Colonic mucosa (tissue), 4 donors: ENCODE results near the gene LMF2. TPM values are rescaled to one million over a fixed set of nuclear protein-coding genes. Genes with fewer than 3 reads are reported as not detected.
A peak's percentile ranks its signal among the peaks of the same experiment; 100 is the strongest.

Source experiments
- DNase-seq: peaks from one replicate; pipeline ENCODE4 v3.0.0-alpha.2; 2020
- H3K27ac ChIP-seq: fragments of 200-600 bp; one replicate; pipeline ENCODE4 v1.8.0; 2021
- H3K27me3 ChIP-seq: fragments of 200-600 bp; one replicate; pipeline ENCODE4 v1.8.0; 2021
- H3K36me3 ChIP-seq: fragments of 200-600 bp; one replicate; pipeline ENCODE4 v1.8.0; 2021
- H3K4me1 ChIP-seq: fragments of 200-600 bp; one replicate; pipeline ENCODE4 v1.8.0; 2021; ENCODE audit warnings: mild to moderate bottlenecking
- H3K4me3 ChIP-seq: fragments of 200-600 bp; one replicate; pipeline ENCODE4 v1.8.0; 2021
- H3K9ac ChIP-seq, 2 donors: one replicate each; pipeline ENCODE4 v1.7.0; 2013; ENCODE audit warnings: control low read depth in 2 of 2, low read depth in 2 of 2, low read length in 2 of 2
- H3K9me3 ChIP-seq: fragments of 200-600 bp; one replicate; pipeline ENCODE4 v1.8.0; 2021
- intact Hi-C: fragments of 100-400 bp; cut with DNase I; formaldehyde crosslinking; loops from one replicate; pipeline ENCODE4 v1.14.1; 2022
- total RNA-seq, 2 donors: library from RNA; stranded (reverse); fragmentation: NEBNext Ultra II Directional in 1 of 2; extraction: Animal tissue kit (Norgen Biotek cat#: 25700) in 1 of 2; gene quantifications; one replicate each; pipeline ENCODE4 v1.2.1, GENCODE V29; 2021
- TF ChIP-seq, protein P1 (sequence below): fragments of 200-600 bp; IDR thresholded peaks from one replicate; pipeline ENCODE4 v1.8.0; 2022; ENCODE audit warnings: antibody characterized with exemption, mild to moderate bottlenecking
- donor health status: healthy.
- donor health status: DM: no; HTN: no; CAD: no.
- donor health status: DM: no; HTN: no; CAD: no.

LMF2 gene, protein sequence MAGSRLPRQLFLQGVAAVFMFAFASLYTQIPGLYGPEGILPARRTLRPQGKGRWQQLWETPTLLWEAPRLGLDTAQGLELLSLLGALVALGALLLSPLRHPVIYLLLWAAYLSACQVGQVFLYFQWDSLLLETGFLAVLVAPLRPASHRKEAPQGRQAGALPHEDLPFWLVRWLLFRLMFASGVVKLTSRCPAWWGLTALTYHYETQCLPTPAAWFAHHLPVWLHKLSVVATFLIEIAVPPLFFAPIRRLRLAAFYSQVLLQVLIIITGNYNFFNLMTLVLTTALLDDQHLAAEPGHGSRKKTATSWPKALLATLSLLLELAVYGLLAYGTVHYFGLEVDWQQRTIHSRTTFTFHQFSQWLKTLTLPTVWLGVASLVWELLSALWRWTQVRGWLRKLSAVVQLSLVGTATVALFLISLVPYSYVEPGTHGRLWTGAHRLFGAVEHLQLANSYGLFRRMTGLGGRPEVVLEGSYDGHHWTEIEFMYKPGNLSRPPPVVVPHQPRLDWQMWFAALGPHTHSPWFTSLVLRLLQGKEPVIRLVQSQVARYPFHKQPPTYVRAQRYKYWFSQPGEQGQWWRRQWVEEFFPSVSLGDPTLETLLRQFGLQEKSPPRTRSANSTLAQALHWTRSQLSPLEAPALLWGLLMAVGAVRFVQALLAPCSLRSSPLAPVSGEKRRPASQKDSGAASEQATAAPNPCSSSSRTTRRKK
- total RNA-seq = 10 to 100 TPM; 51.1 to 60.0 TPM

GRCh38 chr22:50507421-50507990 lies at the start of gene LMF2:
Gene LMF2, minus strand, starts transcription at chr22:50507702. Its CDS starts 27 bp downstream, at chr22:50507675.
- Histone ChIP-seq H3K9me3 (no peaks in the 10 kb centered on the region), H3K4me3 (peak within 1 kb of the TSS; percentile 74), H3K4me1 (peaks cover 16% of the 10 kb centered on the region), H3K27ac (peak within 1 kb of the TSS; percentile 72), H3K36me3 (peaks cover 9% of the 10 kb centered on the region), H3K9ac (peak within 1 kb of the TSS; percentile 91 to 95), H3K27me3 (no peaks in the 10 kb centered on the region)
- TF ChIP-seq, protein P1, sequence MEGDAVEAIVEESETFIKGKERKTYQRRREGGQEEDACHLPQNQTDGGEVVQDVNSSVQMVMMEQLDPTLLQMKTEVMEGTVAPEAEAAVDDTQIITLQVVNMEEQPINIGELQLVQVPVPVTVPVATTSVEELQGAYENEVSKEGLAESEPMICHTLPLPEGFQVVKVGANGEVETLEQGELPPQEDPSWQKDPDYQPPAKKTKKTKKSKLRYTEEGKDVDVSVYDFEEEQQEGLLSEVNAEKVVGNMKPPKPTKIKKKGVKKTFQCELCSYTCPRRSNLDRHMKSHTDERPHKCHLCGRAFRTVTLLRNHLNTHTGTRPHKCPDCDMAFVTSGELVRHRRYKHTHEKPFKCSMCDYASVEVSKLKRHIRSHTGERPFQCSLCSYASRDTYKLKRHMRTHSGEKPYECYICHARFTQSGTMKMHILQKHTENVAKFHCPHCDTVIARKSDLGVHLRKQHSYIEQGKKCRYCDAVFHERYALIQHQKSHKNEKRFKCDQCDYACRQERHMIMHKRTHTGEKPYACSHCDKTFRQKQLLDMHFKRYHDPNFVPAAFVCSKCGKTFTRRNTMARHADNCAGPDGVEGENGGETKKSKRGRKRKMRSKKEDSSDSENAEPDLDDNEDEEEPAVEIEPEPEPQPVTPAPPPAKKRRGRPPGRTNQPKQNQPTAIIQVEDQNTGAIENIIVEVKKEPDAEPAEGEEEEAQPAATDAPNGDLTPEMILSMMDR = no peak
- intact Hi-C loops = loop anchor here (10.0 kb wide), 1 partner anchor 253 kb away; the partner anchor contains the start of gene HDAC10
- DNase-seq = peak; percentile 90

GRCh38 chr22:50556703-50557102 lies 49.2 kb upstream of the LMF2 start:
- intact Hi-C loops = no loop called here
- Histone ChIP-seq H3K4me1 (no peaks in the 10 kb centered on the region), H3K9ac (no peak overlapping the region), H3K27ac (no peak overlapping the region), H3K36me3 (no peaks in the 10 kb centered on the region), H3K4me3 (no peak overlapping the region), H3K27me3 (no peaks in the 10 kb centered on the region), H3K9me3 (no peaks in the 10 kb centered on the region)
- TF ChIP-seq, protein P1 = no peak
- no peak for DNase-seq

- no peak overlapping the region for H3K4me3 ChIP-seq
- intact Hi-C loops = no loop called here
- H3K27me3 ChIP-seq = peaks cover 12% of the 10 kb centered on the region
- TF ChIP-seq, protein P1 = no peak
- no peak overlapping the region for H3K27ac ChIP-seq
- no peaks in the 10 kb centered on the region for H3K9me3 ChIP-seq
- H3K9ac ChIP-seq = no peak overlapping the region
- H3K4me1 ChIP-seq = no peaks in the 10 kb centered on the region
- DNase-seq = no peak
- H3K36me3 ChIP-seq = no peaks in the 10 kb centered on the region
These were observed 45.8 kb upstream of the LMF2 start for GRCh38 chr22:50553310-50553709.

- TF ChIP-seq, protein P1 = no peak
- no peak overlapping the region for H3K4me3 ChIP-seq
- peak overlapping the region in 1 of 2 donors; percentile 5 for H3K9ac ChIP-seq
- H3K4me1 ChIP-seq = no peaks in the 10 kb centered on the region
- H3K27ac ChIP-seq = no peak overlapping the region
- intact Hi-C loops = no loop called here
- H3K9me3 ChIP-seq = no peaks in the 10 kb centered on the region
- peaks cover 28% of the 10 kb centered on the region for H3K27me3 ChIP-seq
- no peak for DNase-seq
- no peaks in the 10 kb centered on the region for H3K36me3 ChIP-seq
These were observed 43.8 kb upstream of the LMF2 start for GRCh38 chr22:50551160-50551752.

GRCh38 chr22:50550395-50550794 lies 42.9 kb upstream of the LMF2 start:
- Histone ChIP-seq H3K36me3 (no peaks in the 10 kb centered on the region), H3K4me3 (no peak overlapping the region), H3K4me1 (no peaks in the 10 kb centered on the region), H3K27me3 (peaks cover 32% of the 10 kb centered on the region), H3K9me3 (no peaks in the 10 kb centered on the region), H3K9ac (no peak overlapping the region), H3K27ac (no peak overlapping the region)
- DNase-seq = no peak
- TF ChIP-seq, protein P1 = no peak
- intact Hi-C loops = no loop called here
